Measurements from ENCODE around the gene CASP5.

GRCh38 chr11:105004021-105004420 is 18.9 kb downstream of the CASP5 start:
- TF ChIP-seq CTCF (IDR thresholded peaks at IDR 0.05) (no peak), POLR2A (IDR thresholded peaks at IDR 0.05) (no peak)
